Left lung (tissue), 10 donors: ENCODE data around the gene CCSER2. TPM values are rescaled to one million over a fixed set of nuclear protein-coding genes. Genes with fewer than 3 reads are reported as not detected.

ENCODE experiments used
- ATAC-seq: fragments of 200-7000 bp; cut with Tn5 transposase; one replicate; pipeline ENCODE4 v1.9.1; 2020; ENCODE audit warnings: moderate library complexity
- DNase-seq, 4 donors: peaks; one replicate each; pipeline ENCODE4 v3.0.0-alpha.2; 2013 to 2020
- H3K27ac ChIP-seq, 2 donors: fragments of 200-600 bp; sonication (generic) in 1 of 2; one replicate each; pipeline versions ENCODE4 v1.5.0 to v1.8.0; 2020 to 2021
- H3K27me3 ChIP-seq, 2 donors: fragments of 200-600 bp; sonication (generic) in 1 of 2; one replicate each; pipeline versions ENCODE4 v1.5.0 to v1.8.0; 2020 to 2021
- H3K36me3 ChIP-seq, 2 donors: fragments of 200-600 bp; sonication (generic) in 1 of 2; one replicate each; pipeline versions ENCODE4 v1.5.0 to v1.8.0; 2020 to 2021
- H3K4me1 ChIP-seq, 2 donors: fragments of 200-600 bp; one replicate each; pipeline ENCODE4 v1.8.0; 2021
- H3K4me3 ChIP-seq, 2 donors: fragments of 200-600 bp; sonication (generic) in 1 of 2; one replicate each; pipeline versions ENCODE4 v1.5.0 to v1.8.0; 2020 to 2021; ENCODE audit warnings: mild to moderate bottlenecking in 1 of 2
- H3K9me3 ChIP-seq, 2 donors: fragments of 200-600 bp; sonication (generic) in 1 of 2; one replicate each; pipeline versions ENCODE4 v1.5.0 to v1.8.0; 2020 to 2021
- CTCF ChIP-seq, 2 donors: fragments of 200-600 bp; sonication (generic) in 1 of 2; IDR thresholded peaks; one replicate each; pipeline versions ENCODE4 v1.5.0 to v1.8.0; 2021; ENCODE audit warnings: antibody characterized with exemption in 2 of 2
- intact Hi-C, 2 donors: fragments of 100-400 bp; cut with DNase I; formaldehyde crosslinking; loops; one replicate each; pipeline versions ENCODE4 v1.11.2 to v1.14.2; 2022
- polyA plus RNA-seq, 6 donors: library from polyadenylated mRNA; unstranded; fragments of 120-200 nt; gene quantifications; one replicate each; pipeline ENCODE4 v1.2.1, GENCODE V29; 2013; ENCODE audit not compliant: insufficient read length in 6 of 6
- total RNA-seq, 2 donors: library from RNA; stranded (reverse); fragmentation: NEBNext Ultra II Directional; extraction: Animal tissue kit (Norgen Biotek cat#: 25700); gene quantifications; one replicate each; pipeline ENCODE4 v1.2.1, GENCODE V29; 2021
- donor health status: DM: no; HTN: yes; CAD: no.
- donor health status: DM: no; HTN: no; CAD: no.

CCSER2 gene
- total and polyA plus RNA-seq, 8 donors = 32.7 to 65.5 (median 37.9) TPM

- no peaks in the 10 kb centered on the region for H3K4me1 ChIP-seq
- H3K36me3 ChIP-seq = no peaks in the 10 kb centered on the region
- no peak overlapping the region for H3K4me3 ChIP-seq
- intact Hi-C loops = no loop called here
- no peak for TF ChIP-seq CTCF (IDR thresholded peaks at IDR 0.05)
- H3K9me3 ChIP-seq = peaks cover 0 to 28% of the 10 kb centered on the region in 2 donors
- H3K27ac ChIP-seq = peak overlapping the region; percentile 6 to 34
- DNase-seq = peak in 1 of 4 donors; percentile 51
- no peaks in the 10 kb centered on the region for H3K27me3 ChIP-seq
- ATAC-seq = peak; percentile 94
Measured at GRCh38 chr10:84415539-84416244, 87.3 kb downstream of the CCSER2 start.

GRCh38 chr10:84416245-84416555, 87.8 kb downstream of the CCSER2 start:
- no peak overlapping the region for H3K4me3 ChIP-seq
- H3K36me3 ChIP-seq = no peaks in the 10 kb centered on the region
- no peaks in the 10 kb centered on the region for H3K4me1 ChIP-seq
- TF ChIP-seq CTCF (IDR thresholded peaks at IDR 0.05) = no peak
- DNase-seq = peak in 1 of 4 donors; percentile 26
- H3K27me3 ChIP-seq = no peaks in the 10 kb centered on the region
- H3K27ac ChIP-seq = peak overlapping the region; percentile 6 to 34
- no peak for ATAC-seq
- intact Hi-C loops = no loop called here
- H3K9me3 ChIP-seq = peaks cover 0 to 33% of the 10 kb centered on the region in 2 donors

GRCh38 chr10:84423719-84424118, 95.3 kb downstream of the CCSER2 start:
- no peak for DNase-seq
- ATAC-seq = peak; percentile 29
- intact Hi-C loops = no loop called here
- Histone ChIP-seq H3K4me1 (peaks cover 7 to 10% of the 10 kb centered on the region in 2 donors), H3K36me3 (peaks cover 0 to 6% of the 10 kb centered on the region in 2 donors), H3K27ac (peak overlapping the region in 1 of 2 donors; percentile 84), H3K9me3 (peaks cover 0 to 10% of the 10 kb centered on the region in 2 donors), H3K4me3 (no peak overlapping the region), H3K27me3 (no peaks in the 10 kb centered on the region)
- no peak for TF ChIP-seq CTCF (IDR thresholded peaks at IDR 0.05)

GRCh38 chr10:84424731-84425167, 96.4 kb downstream of the CCSER2 start:
- Histone ChIP-seq H3K27me3 (no peaks in the 10 kb centered on the region), H3K4me1 (peaks cover 7 to 10% of the 10 kb centered on the region in 2 donors), H3K36me3 (peaks cover 0 to 6% of the 10 kb centered on the region in 2 donors), H3K4me3 (peak overlapping the region in 1 of 2 donors; percentile 7), H3K27ac (peak overlapping the region; percentile 65 to 84), H3K9me3 (peaks cover 0 to 10% of the 10 kb centered on the region in 2 donors)
- peak in 3 of 4 donors; percentile 73 to 90 (median 89) for DNase-seq
- intact Hi-C loops = no loop called here
- peak; percentile 99 for ATAC-seq
- TF ChIP-seq CTCF (IDR thresholded peaks at IDR 0.05) = no peak

GRCh38 chr10:84427903-84428650, 99.7 kb downstream of the CCSER2 start:
- DNase-seq = peak in 1 of 4 donors; percentile 32
- H3K4me1 ChIP-seq = peaks cover 7 to 10% of the 10 kb centered on the region in 2 donors
- H3K4me3 ChIP-seq = no peak overlapping the region
- no peaks in the 10 kb centered on the region for H3K9me3 ChIP-seq
- intact Hi-C loops = no loop called here
- H3K27me3 ChIP-seq = no peaks in the 10 kb centered on the region
- H3K27ac ChIP-seq = no peak overlapping the region
- ATAC-seq = no peak
- no peak for TF ChIP-seq CTCF (IDR thresholded peaks at IDR 0.05)
- H3K36me3 ChIP-seq = no peaks in the 10 kb centered on the region
